OCI-LY7 (cell line): ENCODE data around the gene PDE8B. TPM values are rescaled to one million over a fixed set of nuclear protein-coding genes. Genes with fewer than 3 reads are reported as not detected.

Source experiments
- BruUV-seq: library from RNA; stranded (reverse); fragments of 400-500 nt; replicated peaks from 2 replicates; lab custom pipeline; 2021; lab: Mats Ljungman, UMichigan
- CTCF ChIA-PET: fragments of 300-600 bp; sonication (Branson Sonifier 250); formaldehyde crosslinking; loops from one replicate; lab custom pipeline; 2022; ENCODE audit warnings: antibody characterized with exemption; ENCODE audit not compliant: unreplicated experiment; lab: Charles Lee
- POLR2A ChIA-PET: fragments of 300-600 bp; sonication (Branson Sonifier 250); formaldehyde crosslinking; loops from one replicate; lab custom pipeline; 2022; ENCODE audit warnings: antibody characterized with exemption; lab: Charles Lee
- DNase-seq: peaks from one replicate; pipeline ENCODE4 v3.0.0-alpha.2; 2015; ENCODE audit warnings: low spot score
- H2AFZ ChIP-seq: fragments of 200-600 bp; sonication (generic), shearing (Covaris generic); 2 replicates; pipeline ENCODE4 v1.6.1; 2014; ENCODE audit warnings: mild to moderate bottlenecking, antibody characterized with exemption, low read length, moderate library complexity
- H3K27ac ChIP-seq: fragments of 200-600 bp; sonication (generic); 2 replicates; pipeline ENCODE4 v1.5.1; 2014; ENCODE audit warnings: mixed run types, low read depth, mild to moderate bottlenecking, moderate library complexity, low read length, inconsistent platforms; ENCODE audit not compliant: poor library complexity, severe bottlenecking
- H3K36me3 ChIP-seq: fragments of 200-600 bp; sonication (generic); 2 replicates; pipeline ENCODE4 v1.6.1; 2014; ENCODE audit warnings: mild to moderate bottlenecking, antibody characterized with exemption, low read length, moderate library complexity, mixed read lengths; ENCODE audit not compliant: insufficient read depth
- H3K4me1 ChIP-seq: fragments of 200-600 bp; sonication (generic); 2 replicates; pipeline ENCODE4 v1.5.1; 2014; ENCODE audit warnings: mild to moderate bottlenecking, low read length; ENCODE audit not compliant: insufficient read depth, poor library complexity, severe bottlenecking
- H3K4me2 ChIP-seq: fragments of 200-600 bp; sonication (generic); 2 replicates; pipeline ENCODE4 v1.6.1; 2014; ENCODE audit warnings: mild to moderate bottlenecking, low read length
- H3K4me3 ChIP-seq: fragments of 200-600 bp; sonication (generic); 2 replicates; pipeline ENCODE4 v1.5.1; 2014; ENCODE audit warnings: mild to moderate bottlenecking, low read depth, low read length; ENCODE audit not compliant: poor library complexity, severe bottlenecking
- H3K79me2 ChIP-seq: fragments of 200-600 bp; sonication (generic); 2 replicates; pipeline ENCODE4 v1.6.1; 2016; ENCODE audit warnings: low read depth, mild to moderate bottlenecking, low read length, moderate library complexity, mixed read lengths; ENCODE audit not compliant: insufficient read depth
- H3K9me2 ChIP-seq: fragments of 200-600 bp; sonication (generic); 2 replicates; pipeline ENCODE4 v1.6.1; 2016; ENCODE audit warnings: mild to moderate bottlenecking, low read length, mixed read lengths; ENCODE audit not compliant: insufficient read depth
- H3K9me3 ChIP-seq: fragments of 200-600 bp; sonication (generic); 2 replicates; pipeline ENCODE4 v1.6.1; 2014; ENCODE audit warnings: mild to moderate bottlenecking, mixed run types, low read length, mixed read lengths
- H4K20me1 ChIP-seq: fragments of 200-600 bp; sonication (generic); 2 replicates; pipeline ENCODE4 v1.6.1; 2014; ENCODE audit warnings: mild to moderate bottlenecking, antibody characterized with exemption, low read length, moderate library complexity, mixed read lengths; ENCODE audit not compliant: insufficient read depth
- EZH2phosphoT487 ChIP-seq: fragments of 200-600 bp; sonication (generic); IDR thresholded peaks from 2 replicates; pipeline ENCODE4 v1.6.1; 2018; ENCODE audit warnings: low read depth, borderline replicate concordance, mild to moderate bottlenecking, mixed run types, antibody characterized with exemption, low read length, moderate library complexity, mixed read lengths
- intact Hi-C: fragments of 100-400 bp; cut with micrococcal nuclease; formaldehyde crosslinking; loops from one replicate; pipeline ENCODE4 v1.10.0; 2022; ENCODE audit not compliant: unreplicated experiment
- total RNA-seq, 2 experiments: library from RNA; depleted of rRNA in 1 of 2; stranded (reverse); fragments of >200 nt in 1 of 2; shearing (Covaris generic) in 1 of 2; gene quantifications; 2 replicates each; pipeline ENCODE4 v1.2.3, GENCODE V29; 2014 to 2022
- TF ChIP-seq, protein P1 (sequence below): fragments of 200-600 bp; sonication (generic); conservative IDR thresholded peaks from 2 replicates; pipeline ENCODE4 v1.5.1; 2014; ENCODE audit warnings: mild to moderate bottlenecking, antibody characterized with exemption, low read length, moderate library complexity, mixed read lengths

Gene PDE8B
- total RNA-seq, 2 experiments from 2014 or later, result 0.21 to 0.22 TPM

- H3K27ac ChIP-seq, result no peak overlapping the region
- no peak overlapping the region for H3K4me2 ChIP-seq
- ChIA-PET CTCF (no interaction called here), POLR2A (no interaction called here)
- no peaks in the 10 kb centered on the region for H4K20me1 ChIP-seq
- H3K79me2 ChIP-seq, result no peaks in the 10 kb centered on the region
- H3K9me3 ChIP-seq, result no peaks in the 10 kb centered on the region
- DNase-seq, result no peak
- no peaks in the 10 kb centered on the region for H3K4me1 ChIP-seq
- no peaks in the 10 kb centered on the region for H3K9me2 ChIP-seq
- H2AFZ ChIP-seq, result no peak overlapping the region
- no peak overlapping the region for H3K4me3 ChIP-seq
- no TSS peak for BruUV-seq
- TF ChIP-seq EZH2phosphoT487, result no peak
- TF ChIP-seq, protein P1, sequence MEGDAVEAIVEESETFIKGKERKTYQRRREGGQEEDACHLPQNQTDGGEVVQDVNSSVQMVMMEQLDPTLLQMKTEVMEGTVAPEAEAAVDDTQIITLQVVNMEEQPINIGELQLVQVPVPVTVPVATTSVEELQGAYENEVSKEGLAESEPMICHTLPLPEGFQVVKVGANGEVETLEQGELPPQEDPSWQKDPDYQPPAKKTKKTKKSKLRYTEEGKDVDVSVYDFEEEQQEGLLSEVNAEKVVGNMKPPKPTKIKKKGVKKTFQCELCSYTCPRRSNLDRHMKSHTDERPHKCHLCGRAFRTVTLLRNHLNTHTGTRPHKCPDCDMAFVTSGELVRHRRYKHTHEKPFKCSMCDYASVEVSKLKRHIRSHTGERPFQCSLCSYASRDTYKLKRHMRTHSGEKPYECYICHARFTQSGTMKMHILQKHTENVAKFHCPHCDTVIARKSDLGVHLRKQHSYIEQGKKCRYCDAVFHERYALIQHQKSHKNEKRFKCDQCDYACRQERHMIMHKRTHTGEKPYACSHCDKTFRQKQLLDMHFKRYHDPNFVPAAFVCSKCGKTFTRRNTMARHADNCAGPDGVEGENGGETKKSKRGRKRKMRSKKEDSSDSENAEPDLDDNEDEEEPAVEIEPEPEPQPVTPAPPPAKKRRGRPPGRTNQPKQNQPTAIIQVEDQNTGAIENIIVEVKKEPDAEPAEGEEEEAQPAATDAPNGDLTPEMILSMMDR, result no peak
- no peaks in the 10 kb centered on the region for H3K36me3 ChIP-seq
- intact Hi-C loops, result no loop called here
These were observed 14.3 kb downstream of the PDE8B start for GRCh38 chr5:77224672-77225355.

DNA sequence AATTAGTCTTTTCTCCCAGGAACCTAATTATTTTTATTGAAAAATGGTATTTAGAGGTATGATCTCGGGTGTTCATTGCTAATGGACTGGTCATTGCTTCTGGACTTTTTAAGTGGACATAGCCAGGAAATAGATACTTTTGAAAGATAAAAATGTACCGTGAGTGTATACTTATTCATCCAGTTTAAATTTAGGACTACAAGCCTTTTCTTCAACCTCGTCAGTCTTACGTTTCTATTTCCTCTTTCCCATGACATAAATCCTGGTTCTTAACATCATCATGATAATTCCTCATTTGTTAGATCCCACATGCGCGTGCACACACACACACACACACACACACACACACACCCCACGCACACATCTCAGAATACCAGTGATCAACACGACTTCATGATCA, 15.1 kb downstream of the PDE8B start:
- no peaks in the 10 kb centered on the region for H3K9me3 ChIP-seq
- H3K4me1 ChIP-seq, result no peaks in the 10 kb centered on the region
- H4K20me1 ChIP-seq, result no peaks in the 10 kb centered on the region
- H3K4me3 ChIP-seq, result no peak overlapping the region
- ChIA-PET CTCF (no interaction called here), POLR2A (no interaction called here)
- TF ChIP-seq, protein P1, result no peak
- TF ChIP-seq EZH2phosphoT487, result no peak
- H3K79me2 ChIP-seq, result no peaks in the 10 kb centered on the region
- DNase-seq, result no peak
- no peak overlapping the region for H3K4me2 ChIP-seq
- H3K36me3 ChIP-seq, result no peaks in the 10 kb centered on the region
- H3K9me2 ChIP-seq, result no peaks in the 10 kb centered on the region
- no peak overlapping the region for H3K27ac ChIP-seq
- BruUV-seq, result no TSS peak
- intact Hi-C loops, result no loop called here
- H2AFZ ChIP-seq, result no peak overlapping the region

DNA sequence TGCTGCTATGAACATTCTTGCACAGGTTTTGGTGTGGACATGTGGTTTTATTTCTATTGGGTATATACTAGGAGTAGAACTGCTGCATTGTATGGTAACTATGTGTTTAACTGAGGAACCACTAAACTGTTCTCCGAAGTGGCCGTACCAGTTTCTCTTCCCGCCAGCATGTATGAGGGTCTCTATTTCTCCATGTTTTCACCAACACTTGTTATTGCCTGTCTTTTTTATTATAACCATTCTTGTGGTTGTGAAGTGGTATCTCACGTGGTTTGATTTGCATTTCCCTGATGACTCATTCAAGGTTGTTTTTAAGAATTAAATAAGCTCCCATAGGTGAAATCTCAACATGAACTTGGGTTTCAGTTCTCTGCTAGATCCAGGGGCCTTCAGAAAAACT, 19.4 kb downstream of the PDE8B start:
- POLR2A ChIA-PET, result no interaction called here
- Histone ChIP-seq H3K36me3 (no peaks in the 10 kb centered on the region), H4K20me1 (no peaks in the 10 kb centered on the region), H3K9me2 (no peaks in the 10 kb centered on the region), H3K4me2 (no peak overlapping the region), H3K79me2 (no peaks in the 10 kb centered on the region), H3K9me3 (no peaks in the 10 kb centered on the region), H3K4me1 (no peaks in the 10 kb centered on the region), H3K4me3 (no peak overlapping the region), H3K27ac (no peak overlapping the region), H2AFZ (no peak overlapping the region)
- no TSS peak for BruUV-seq
- CTCF ChIA-PET, result no interaction called here
- intact Hi-C loops, result no loop called here
- DNase-seq, result no peak
- TF ChIP-seq EZH2phosphoT487, result no peak
- TF ChIP-seq, protein P1, result no peak
